Subcutaneous adipose tissue (tissue), 4 donors: ENCODE data around the gene STEAP3. TPM values are rescaled to one million over a fixed set of nuclear protein-coding genes. Genes with fewer than 3 reads are reported as not detected.

Experiments used
- total RNA-seq, 4 donors: library from RNA; depleted of rRNA; stranded (reverse); fragments of >200 nt; gene quantifications; one replicate each; pipeline ENCODE4 v1.1.0, GENCODE V29; 2016
- TF ChIP-seq, protein P1 (sequence below): fragments of 450-650 bp; IDR thresholded peaks from one replicate; pipeline ENCODE4 v1.5.1; 2016; ENCODE audit warnings: low read depth, mild to moderate bottlenecking, control low read depth, antibody characterized with exemption, moderate library complexity

The STEAP3 gene
- total RNA-seq, 4 donors from 2014 or later = 11.0 to 17.9 (median 14.4) TPM

DNA sequence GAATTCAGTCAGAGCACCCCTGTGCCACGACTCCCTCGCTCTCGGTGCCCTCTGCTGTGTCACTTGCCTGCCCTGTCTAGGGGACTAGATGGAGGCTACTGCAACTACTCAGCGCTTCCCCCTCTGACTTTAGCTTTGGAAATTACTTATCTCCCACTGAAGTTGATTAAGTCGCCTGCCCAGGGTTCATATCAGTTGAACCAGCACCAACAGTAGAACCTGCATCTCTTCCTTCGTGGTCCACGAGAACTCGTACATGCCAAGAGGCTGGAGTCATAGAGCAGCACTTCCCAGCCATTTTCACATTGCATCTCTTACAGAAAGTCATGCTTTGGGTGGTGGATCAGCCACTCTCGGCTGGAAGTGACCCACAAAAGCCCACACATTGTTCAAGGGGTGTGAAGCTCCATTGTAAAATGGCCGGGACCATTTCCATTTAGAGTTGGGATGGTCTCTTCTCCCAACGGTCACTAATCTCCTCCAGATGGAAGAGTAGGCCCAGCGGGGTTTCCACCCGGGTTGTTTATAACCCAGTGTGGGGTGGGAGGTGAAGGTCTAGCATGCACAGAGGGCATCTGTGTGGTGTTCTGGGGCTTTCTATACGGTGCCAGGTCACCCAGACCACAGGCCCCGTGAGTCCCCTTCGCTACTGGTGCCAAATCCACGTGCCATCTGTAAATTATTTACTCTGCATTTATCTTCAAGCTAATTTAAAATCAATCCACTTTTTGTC, 38.0 kb downstream of the STEAP3 start:
- TF ChIP-seq, protein P1, sequence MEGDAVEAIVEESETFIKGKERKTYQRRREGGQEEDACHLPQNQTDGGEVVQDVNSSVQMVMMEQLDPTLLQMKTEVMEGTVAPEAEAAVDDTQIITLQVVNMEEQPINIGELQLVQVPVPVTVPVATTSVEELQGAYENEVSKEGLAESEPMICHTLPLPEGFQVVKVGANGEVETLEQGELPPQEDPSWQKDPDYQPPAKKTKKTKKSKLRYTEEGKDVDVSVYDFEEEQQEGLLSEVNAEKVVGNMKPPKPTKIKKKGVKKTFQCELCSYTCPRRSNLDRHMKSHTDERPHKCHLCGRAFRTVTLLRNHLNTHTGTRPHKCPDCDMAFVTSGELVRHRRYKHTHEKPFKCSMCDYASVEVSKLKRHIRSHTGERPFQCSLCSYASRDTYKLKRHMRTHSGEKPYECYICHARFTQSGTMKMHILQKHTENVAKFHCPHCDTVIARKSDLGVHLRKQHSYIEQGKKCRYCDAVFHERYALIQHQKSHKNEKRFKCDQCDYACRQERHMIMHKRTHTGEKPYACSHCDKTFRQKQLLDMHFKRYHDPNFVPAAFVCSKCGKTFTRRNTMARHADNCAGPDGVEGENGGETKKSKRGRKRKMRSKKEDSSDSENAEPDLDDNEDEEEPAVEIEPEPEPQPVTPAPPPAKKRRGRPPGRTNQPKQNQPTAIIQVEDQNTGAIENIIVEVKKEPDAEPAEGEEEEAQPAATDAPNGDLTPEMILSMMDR = no peak

GRCh38 chr2:119263025-119263424, 39.4 kb downstream of the STEAP3 start:
- TF ChIP-seq, protein P1 = no peak

DNA sequence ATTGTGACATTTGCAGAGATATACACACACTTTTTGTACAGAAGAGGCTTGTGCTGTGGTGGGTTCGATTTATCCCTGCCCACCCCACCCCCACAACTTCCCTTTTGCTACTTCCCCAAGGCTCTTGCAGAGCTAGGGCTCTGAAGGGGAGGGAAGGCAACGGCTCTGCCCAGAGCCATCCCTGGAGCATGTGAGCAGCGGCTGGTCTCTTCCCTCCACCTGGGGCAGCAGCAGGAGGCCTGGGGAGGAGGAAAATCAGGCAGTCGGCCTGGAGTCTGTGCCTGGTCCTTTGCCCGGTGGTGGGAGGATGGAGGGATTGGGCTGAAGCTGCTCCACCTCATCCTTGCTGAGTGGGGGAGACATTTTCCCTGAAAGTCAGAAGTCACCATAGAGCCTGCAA, 40.0 kb downstream of the STEAP3 start:
- TF ChIP-seq, protein P1 = no peak

GRCh38 chr2:119264781-119265692, 41.4 kb downstream of the STEAP3 start:
- TF ChIP-seq, protein P1 = no peak

DNA sequence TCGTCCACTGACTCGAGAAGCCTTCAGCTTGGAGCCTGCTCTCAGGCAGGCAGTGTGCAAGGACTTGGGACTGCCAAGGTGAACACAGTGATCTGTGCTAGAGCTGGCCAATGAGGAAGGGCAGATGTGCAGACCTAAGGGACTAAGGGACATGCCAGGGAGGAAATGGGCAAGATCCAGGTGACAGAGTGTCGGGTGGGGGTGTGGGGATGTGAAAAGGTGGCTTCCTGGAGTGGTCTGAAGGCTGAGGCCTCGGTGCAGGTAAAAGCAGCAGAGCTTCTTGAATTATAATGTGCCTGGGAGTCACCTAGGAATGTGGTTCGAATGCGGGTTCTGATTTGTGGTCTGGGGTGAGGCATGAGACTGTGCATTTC, 42.0 kb downstream of the STEAP3 start:
- TF ChIP-seq, protein P1 = no peak

DNA sequence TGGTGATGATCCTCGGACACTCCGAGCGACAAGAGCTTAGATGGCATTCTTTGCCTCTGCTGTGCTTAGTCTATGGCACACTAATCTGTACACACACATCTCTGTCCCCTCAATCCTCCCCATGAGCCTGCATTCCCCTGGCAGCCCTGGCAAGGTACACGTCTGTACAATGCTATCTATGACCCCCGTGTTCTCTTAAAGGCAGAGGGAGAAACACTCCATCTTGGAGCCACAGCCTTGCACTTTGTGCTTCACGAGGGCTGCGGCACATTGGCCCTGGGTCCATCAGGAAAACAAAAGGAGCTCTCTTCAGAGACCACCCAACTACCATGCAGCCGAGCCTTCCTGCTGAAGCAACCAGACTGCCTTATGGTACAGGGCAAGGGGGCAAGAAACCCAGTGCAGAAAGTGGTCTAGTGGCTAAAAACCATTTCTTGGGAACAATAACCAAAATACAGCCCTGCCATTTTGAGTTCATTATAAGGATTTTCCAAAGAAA, 42.5 kb downstream of the STEAP3 start:
- TF ChIP-seq, protein P1 = no peak

DNA sequence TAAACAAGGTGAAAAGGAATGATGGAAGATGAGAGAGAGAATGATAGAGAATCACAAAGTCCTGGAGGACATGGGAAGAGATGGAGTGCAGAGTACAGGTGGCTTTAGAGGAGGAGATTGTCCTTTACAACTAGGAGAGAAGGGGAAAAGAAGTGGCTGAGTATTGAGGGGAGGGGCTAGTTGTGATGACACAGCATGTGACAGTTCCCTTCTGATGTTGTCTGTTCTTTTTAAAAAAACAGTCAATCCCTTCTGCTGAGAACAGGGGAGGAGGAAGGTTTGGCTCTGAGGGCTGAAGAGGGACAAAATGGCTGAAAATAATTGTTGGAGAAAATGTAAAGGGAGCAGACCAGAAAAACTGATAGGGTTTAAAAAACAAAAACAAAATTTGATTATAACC, 44.0 kb downstream of the STEAP3 start:
- TF ChIP-seq, protein P1 = no peak
